K562 (cell line): ENCODE results near the gene ASB10. TPM values are rescaled to one million over a fixed set of nuclear protein-coding genes. Genes with fewer than 3 reads are reported as not detected.

ENCODE experiments used
- E2F1 ChIP-seq: sonication (generic); formaldehyde crosslinking; IDR thresholded peaks from 2 replicates; pipeline ENCODE4 v1.8.1; 2023; ENCODE audit warnings: mild to moderate bottlenecking, missing genetic modification reagents, moderate library complexity
- E2F6 ChIP-seq, 2 experiments: IDR thresholded peaks; 2 replicates each; pipeline ENCODE4 v1.6.1; 2011; ENCODE audit warnings: borderline replicate concordance in 1 of 2, control low read depth in 1 of 2, low read depth in 1 of 2, low read length in 1 of 2, mild to moderate bottlenecking in 1 of 2, mixed read lengths in 1 of 2, moderate library complexity in 1 of 2; ENCODE audit not compliant: insufficient read depth in 1 of 2, insufficient read length in 1 of 2, poor library complexity in 1 of 2, severe bottlenecking in 1 of 2; ENCODE audit errors: extremely low read depth in 1 of 2
- HDAC8 ChIP-seq: fragments of 450-650 bp; IDR thresholded peaks from 2 replicates; pipeline ENCODE4 v1.6.1; 2016; ENCODE audit warnings: mild to moderate bottlenecking, missing genetic modification characterization, moderate library complexity, missing compliant biosample characterization
- MTA3 ChIP-seq: fragments of 450-650 bp; formaldehyde crosslinking; IDR thresholded peaks from 2 replicates; pipeline ENCODE4 v1.6.1; 2017; ENCODE audit warnings: mild to moderate bottlenecking, borderline replicate concordance
- ZNF583 ChIP-seq: fragments of 250-450 bp; sonication (Bioruptor Pico); IDR thresholded peaks from 2 replicates; pipeline ENCODE4 v1.4.0; 2020
- polyA plus RNA-seq, 8 experiments: library from polyadenylated mRNA; depleted of rRNA in 4 of 8; stranded (reverse) in 5 of 8; unstranded in 3 of 8; fragments of >200 nt; fragmentation: Nextera tagmentation in 2 of 8; fragmentation: Illumina TruSeq in 1 of 8; extraction: Ambion mirVana in 2 of 8; extraction: Trizol in 1 of 8; gene quantifications; 2 replicates each; pipeline versions ENCODE4 v1.2.1 to v1.2.3, GENCODE V29; 2011 to 2014; ENCODE audit warnings: inconsistent platforms in 1 of 8, missing spikeins in 1 of 8
- total RNA-seq, 7 experiments: library from RNA; depleted of rRNA in 6 of 7; stranded (reverse); fragments of >200 nt in 6 of 7; fragmentation: Illumina TruSeq in 2 of 7; extraction: Trizol in 2 of 7; gene quantifications; 2 replicates each; pipeline versions ENCODE4 v1.2.1 to v1.2.3, GENCODE V29; 2011 to 2021; ENCODE audit warnings: low replicate concordance in 1 of 7

The ASB10 gene
- total and polyA plus RNA-seq, 9 of the 15 experiments (the other 6 are each of a cell fraction or from before 2014, with no cell fraction given): not detected

GRCh38 chr7:151232917-151233701, 46.1 kb upstream of the ASB10 start (continued):
- TF ChIP-seq HDAC8 (no peak), E2F6 (IDR thresholded peaks at IDR 0.05; ENCODE audit: borderline replicate concordance in 1 of 2, extremely low read depth in 1 of 2, insufficient read depth in 1 of 2, insufficient read length in 1 of 2, low read depth in 1 of 2, low read length in 1 of 2, poor library complexity in 1 of 2, severe bottlenecking in 1 of 2) (peak in 1 of 2 experiments; percentile 5), E2F1 (CRISPR knock-in tag) (peak; percentile 89), ZNF583 (0 out of 2 replicates have a peak, but pooled peaks have one; percentile 49), MTA3 (peak; percentile 56; the same call in 1 of the 2 replicates)
